HG03439 (cell line): ENCODE data around the gene CUL5.
"Not testable (repeated sequence)": the region's sequence is repeated elsewhere in the genome, so short reads cannot be mapped to it uniquely, and the experiment has no call there.

Experiments
- ATAC-seq: cut with Tn5 transposase; IDR thresholded peaks from one replicate; pipeline ENCODE4 v1.9.1; 2021; ENCODE audit warnings: mild to moderate bottlenecking, moderate library complexity; ENCODE audit not compliant: unreplicated experiment

Gene CUL5

DNA sequence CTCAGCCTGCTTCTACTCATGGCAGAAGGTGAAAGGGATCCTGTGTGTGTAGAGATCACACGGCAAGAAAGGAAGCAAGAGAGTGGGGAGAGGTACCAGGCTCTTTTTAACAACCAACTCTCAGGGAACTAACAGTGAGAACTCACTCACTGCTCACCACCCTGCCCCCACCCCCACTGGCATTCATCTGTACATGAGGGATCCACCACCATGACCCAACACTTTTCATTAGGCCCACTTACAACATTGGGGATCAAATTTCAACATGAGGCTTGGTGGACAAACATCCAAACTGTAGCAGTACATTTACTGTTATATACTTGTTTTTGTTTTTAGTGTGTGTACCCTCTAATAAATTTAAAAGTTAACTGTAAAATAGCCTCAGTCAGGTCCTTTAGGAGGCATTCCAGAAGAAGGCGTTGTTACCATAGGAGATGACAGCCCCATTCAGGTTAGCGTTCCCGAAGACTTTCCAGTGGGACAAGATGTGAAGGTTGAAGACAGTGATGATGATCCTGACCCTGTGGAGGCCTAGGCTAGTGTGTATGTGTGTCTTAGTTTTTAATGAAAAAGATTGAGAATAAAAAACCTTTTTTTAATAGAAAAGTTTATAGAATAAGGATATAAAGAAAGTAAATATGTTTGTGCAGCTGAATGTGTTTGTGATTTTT, 11.3 kb downstream of the CUL5 start:
- ATAC-seq, result no peak

DNA sequence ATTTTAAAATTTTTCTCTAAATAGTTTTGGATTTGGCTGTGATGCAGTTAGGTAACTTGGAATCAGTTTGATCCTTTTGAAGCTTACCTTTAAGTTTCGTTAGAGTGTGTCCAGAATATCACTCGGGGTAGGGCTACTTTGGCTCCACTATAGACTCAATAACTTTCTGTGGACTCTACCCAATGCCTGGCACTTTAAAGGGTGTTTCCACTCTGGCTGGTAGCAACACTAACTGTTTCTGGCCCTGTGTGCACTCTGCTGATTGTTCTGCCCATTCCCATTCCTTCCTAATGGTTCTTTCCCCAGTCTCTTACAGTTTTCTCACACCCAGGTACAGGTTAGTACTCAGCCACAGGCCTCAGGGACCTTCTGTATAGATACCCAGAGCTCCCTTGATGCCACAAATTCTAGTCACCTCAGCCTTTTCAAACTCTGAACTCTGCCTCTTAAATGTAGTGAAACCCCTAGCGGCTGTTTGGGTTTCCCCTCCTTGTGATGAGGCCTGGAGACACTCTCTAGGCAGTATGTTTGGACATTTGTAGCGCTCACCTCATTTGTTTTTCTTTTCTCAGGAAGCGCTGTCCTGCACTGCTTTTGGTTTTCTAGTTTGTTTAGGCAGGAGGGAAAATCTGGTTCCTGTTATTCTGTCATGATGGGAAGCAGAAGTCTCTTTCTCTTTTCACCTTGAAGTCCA, 16.8 kb downstream of the CUL5 start:
- ATAC-seq, result peak; percentile 94

GRCh38 chr11:108027057-108027456, 18.4 kb downstream of the CUL5 start:
- ATAC-seq, result no peak

DNA sequence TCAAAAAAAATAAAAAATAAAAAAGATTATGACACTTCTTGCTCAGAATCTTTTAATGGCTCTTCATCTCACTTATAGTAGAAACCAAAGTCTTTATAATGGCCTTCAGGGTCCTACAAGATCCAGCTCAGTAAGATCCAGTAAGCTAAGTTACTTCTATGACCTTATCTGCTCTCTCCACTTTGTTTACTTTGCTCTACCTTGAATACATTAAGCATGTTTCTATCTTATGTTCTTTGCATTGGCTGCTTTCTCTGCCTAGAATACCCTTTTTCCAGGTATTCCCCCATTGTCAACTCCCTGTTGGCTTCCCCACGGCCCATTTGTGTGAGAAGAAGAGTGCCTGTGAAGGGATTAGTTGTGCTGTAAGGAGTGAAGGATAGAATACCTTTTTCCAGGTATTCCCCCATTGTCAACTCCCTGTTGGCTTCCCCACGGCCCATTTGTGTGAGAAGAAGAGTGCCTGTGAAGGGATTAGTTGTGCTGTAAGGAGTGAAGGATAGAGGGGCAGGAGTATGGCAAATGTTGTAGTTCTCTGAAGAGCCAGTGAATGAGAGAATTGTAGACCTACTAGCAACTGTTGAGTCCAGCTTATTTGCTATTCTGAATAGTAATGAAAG, 20.2 kb downstream of the CUL5 start:
- ATAC-seq, result not testable (repeated sequence)

DNA sequence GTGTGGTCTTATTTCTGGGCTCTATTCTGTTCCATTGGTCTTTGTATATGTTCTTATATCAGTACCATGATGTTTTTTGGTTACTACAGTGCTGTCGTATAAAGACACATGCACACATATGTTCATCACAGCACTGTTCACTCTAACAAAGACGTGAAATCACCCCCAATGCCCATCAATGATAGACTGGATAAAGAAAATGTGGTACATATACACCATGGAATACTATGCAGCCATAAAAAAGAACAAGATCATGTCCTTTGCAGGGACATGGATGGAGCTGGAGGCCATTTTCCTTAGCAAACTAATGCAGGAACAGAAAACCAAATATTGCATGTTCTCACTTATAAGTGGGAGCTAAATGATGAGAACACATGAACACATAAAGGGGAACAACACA, 22.9 kb downstream of the CUL5 start:
- ATAC-seq, result not testable (repeated sequence)

- ATAC-seq, result no peak
These were observed 24.1 kb downstream of the CUL5 start for GRCh38 chr11:108032800-108033199.

DNA sequence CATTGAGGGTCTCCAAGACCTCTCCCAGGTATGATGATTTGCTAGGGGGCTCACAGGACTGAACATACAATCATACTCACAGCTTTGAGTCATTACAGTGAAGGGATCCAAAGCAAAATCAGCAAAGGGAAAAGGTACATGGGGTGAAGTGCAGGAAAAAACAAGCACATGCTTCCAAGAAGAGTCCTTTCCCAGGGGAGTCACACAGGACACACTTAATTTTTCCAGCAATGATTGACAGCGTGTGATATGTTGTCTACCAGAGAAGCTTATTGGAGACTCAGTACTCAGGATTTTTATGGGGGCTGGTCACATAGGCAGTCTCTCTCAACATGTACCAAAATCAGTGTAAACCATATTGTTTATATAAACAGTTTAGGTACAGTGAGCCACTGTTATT, 25.3 kb downstream of the CUL5 start:
- no peak for ATAC-seq

DNA sequence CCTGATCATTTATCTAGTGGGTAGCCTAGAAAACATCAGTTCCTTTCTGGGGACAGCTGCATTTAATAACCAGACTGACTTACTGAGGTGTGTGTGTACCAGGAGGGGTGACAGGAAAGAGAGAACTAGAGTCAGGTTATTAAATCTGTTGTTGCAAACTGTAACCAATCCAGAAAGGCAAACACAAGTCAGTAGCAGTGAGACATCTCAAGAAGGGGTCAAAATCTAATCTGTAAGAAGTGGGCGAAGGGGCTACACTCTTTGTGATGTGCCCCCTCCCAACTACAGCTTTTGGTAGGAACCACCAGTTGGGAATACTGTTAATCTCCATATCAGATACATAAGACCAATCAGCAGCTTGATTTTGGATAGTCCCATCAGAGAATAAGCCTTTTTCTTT, 26.3 kb downstream of the CUL5 start:
- ATAC-seq, result no peak

GRCh38 chr11:108035690-108036089, 27.0 kb downstream of the CUL5 start:
- no peak for ATAC-seq

- ATAC-seq, result no peak
These were observed 28.5 kb downstream of the CUL5 start for GRCh38 chr11:108037211-108037610.

GRCh38 chr11:108037636-108038035, 28.9 kb downstream of the CUL5 start:
- no peak for ATAC-seq

DNA sequence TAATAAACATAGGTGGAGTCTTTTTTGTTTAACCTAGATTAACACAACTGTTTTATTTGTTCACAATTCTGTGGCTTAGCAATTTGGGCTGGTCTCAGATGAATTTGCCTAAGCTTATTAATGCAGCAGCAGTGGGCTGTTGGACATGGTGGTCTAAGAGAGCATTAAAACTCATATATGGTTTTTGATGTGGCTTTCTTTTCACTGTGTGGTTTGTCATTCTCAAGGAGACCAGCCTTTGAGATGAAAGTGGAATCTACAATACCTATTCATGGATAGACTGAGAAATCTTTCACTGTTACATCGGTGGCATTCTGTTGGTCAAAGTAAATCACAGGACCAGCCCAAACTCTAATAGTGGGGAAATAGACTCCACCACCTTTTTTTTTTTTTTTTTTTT, 39.6 kb downstream of the CUL5 start:
- no peak for ATAC-seq

DNA sequence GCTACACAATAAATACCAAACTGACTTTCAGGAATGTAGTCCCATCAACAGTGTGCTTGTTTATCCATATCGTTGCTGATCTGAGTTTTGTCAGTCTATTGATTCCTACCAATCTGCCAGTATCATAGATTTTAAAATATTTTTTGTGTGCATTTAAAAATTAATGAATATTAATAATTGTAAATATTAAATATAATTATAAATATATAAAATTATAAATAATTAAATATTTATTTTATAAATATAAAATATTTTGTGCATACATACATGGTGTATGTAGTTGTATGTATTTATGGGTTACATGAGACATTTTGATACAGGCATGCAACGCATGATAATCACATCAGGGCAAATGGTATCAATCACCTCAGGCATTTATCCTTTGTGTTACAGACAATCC, 53.6 kb downstream of the CUL5 start:
- ATAC-seq, result no peak

DNA sequence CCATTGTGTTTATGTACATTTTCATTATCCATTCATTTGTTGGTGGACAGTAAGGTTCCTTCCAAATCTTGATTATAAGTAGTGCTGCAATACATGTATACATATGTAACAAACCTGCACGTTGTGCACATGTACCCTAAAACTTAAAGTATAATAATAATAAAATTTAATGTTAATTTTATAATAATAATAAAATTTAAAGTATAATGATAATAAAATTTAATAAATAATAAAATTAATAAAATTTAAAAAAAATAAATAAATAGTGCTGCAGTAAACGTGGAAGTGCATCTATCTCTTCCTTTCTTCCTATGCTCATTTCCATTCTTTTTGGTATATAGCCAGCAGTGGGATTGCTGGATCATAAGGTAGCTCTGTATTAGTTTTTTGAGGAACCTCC, 54.7 kb downstream of the CUL5 start:
- no peak for ATAC-seq

DNA sequence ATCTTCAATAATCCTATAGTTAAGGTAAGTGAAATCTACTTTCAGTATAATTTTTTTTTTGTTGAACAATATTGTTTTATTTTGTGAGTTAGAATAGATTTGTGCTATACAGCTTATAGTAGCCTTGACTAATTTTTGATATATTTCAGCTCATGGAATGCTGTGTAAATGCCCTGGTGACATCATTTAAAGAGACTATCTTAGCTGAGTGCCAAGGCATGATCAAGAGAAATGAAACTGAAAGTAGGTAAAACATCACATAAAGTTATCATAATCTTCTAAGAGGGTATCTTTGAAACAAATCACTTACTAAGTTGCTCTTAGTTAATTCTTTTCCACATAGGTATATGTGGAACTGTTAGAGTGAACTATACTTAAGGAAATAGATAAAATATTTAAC, 61.2 kb downstream of the CUL5 start:
- ATAC-seq, result no peak

- no peak for ATAC-seq
These were observed 76.1 kb downstream of the CUL5 start for GRCh38 chr11:108084811-108085210.

DNA sequence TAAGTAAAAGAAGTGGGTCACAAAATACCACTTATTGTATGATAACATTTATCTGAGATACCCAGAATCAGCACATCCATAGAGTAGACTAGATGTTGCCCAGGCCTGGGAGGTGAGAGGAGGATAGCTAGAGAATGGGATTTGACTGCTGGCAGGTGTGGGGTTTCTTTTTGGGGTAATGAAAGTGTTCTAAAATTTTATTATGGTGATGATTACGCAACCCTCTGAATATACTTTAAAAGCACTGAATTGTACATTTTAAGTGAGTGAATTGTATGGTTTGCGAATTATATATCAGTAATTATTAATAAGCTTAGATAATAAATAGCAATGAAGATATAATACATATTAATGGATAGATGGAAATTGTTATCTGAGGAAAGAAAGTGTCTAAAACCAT, 77.0 kb downstream of the CUL5 start:
- no peak for ATAC-seq

DNA sequence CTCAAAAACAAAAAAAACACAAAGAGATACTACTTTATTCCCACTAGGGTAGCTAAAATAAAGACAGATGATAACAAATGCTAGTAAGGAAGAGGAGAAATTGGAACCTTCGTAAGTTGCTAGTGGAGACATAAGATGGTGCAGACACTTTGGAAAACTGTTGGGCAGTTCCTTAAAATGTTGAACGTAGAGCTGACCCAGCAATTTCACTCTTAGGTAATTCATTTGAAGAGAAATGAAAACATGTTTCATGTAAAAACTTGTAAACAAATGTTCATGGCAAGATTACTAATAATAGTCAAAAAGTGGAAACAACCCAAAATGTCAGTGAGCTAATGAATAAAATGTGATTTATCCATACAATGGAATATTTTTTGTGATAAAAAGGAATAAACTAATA, 83.4 kb downstream of the CUL5 start:
- no peak for ATAC-seq

GRCh38 chr11:108093128-108093904, 84.6 kb downstream of the CUL5 start:
- no peak for ATAC-seq

DNA sequence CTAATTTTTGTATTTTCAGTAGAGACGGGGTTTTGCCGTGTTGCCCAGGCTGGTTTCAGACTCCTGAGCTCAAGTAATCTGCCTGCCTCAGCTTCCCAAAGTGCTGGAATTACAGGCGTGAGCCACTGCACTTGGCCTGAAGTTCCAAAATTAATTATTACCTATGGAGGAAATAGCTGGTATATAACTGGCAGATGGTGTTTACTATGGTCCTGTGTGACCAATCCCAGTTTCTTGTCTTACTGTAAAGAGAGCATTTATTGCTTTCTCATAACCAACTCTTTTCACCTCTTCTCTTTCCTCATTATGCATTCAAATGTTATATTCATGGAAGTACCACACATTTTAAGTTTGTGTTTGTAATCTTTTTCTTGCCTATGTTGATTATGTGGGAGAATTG, 88.5 kb downstream of the CUL5 start:
- no peak for ATAC-seq

DNA sequence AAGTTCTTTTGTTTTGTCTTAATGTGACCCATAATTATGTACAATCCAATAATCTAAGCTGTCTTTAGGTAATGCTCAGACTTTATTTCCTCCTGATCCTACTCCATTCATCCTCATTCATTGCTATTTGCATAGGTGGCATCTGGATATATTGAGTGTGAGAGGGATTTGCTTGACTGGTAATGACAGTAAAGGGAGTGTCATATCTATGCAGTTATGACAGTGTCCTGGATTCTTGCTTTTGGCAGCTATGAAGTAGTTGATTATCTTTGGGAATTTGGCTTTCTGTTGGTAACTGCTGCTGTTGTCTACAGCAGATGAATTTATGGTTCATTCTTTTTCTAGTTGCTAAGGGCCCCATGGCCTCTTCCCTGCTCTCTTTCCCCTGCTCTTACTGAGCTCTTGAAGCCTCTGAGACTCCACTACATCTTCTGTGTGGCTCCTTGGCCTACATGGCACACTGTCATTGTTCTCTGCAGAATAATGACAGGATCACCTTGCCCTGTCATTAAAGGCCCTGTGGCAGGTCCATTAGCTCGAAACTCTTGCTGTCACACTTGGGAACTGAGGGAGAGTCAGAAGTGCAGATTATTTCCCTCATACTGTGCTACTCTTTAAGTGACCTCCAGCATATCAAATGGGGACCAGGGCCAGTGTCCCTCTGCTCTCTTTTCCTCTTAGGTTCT, 92.5 kb downstream of the CUL5 start:
- no peak for ATAC-seq
